Suprapubic skin (tissue), 3 donors: ENCODE results near the gene PPP1R12B.
A peak's percentile ranks its signal among the peaks of the same experiment; 100 is the strongest.

Source experiments
- EP300 ChIP-seq: sonication (generic); formaldehyde crosslinking; IDR thresholded peaks from one replicate; pipeline ENCODE4 v1.6.1; 2017; ENCODE audit warnings: antibody characterized with exemption
- TF ChIP-seq, protein P1 (sequence below), 2 donors: fragments of 200-600 bp in 1 of 2; fragments of 450-650 bp in 1 of 2; sonication (generic) in 1 of 2; IDR thresholded peaks; one replicate each; pipeline ENCODE4 v1.5.1; 2016 to 2019; ENCODE audit warnings: antibody characterized with exemption in 2 of 2, mild to moderate bottlenecking in 1 of 2, moderate library complexity in 1 of 2

DNA sequence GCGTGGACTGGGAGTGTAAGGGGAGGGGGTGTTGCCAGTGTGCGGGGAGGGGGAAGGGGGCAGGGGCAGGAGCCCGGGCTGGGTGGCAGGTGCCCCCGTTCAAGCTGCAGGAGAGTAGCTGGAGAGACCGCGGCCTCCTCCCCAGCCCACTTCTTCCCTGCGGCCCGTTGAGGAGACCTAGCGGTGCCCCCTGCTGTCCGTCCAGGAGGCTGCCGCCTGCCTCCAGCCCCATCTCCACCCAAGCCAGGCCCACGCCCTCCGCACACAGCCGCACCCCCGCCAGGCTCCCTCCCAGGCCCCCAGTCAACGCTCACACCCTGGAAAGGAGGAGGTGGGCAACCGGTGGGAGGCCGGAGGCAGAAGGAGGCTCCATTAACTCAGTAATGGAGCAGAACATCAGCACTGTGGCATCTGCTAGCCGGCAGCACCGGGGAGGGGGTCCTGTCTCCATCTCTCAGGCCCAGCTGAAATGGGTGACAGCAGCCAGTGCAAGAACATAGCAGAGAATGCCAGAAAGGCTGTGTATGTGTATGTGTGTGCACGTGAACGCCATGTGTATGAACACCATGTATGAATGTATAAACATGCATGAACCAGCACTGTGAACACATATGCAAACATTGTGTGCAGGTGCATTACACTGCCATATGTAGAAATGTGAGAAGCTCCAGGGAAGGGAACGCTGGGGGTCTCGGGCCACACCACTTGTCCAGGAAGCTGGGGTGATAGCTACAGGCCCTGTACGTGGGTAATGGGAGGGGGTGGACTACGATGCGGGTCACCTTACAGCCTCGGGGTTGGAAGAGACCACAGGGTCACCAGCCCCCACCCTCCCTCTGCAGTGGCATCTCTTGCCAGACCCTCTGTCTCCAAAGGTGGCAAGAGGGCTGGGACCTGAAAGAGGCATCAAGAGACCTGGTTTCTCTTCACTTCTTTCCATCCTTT, 277.2 kb downstream of the PPP1R12B start:
- TF ChIP-seq EP300 = no peak
- TF ChIP-seq, protein P1, sequence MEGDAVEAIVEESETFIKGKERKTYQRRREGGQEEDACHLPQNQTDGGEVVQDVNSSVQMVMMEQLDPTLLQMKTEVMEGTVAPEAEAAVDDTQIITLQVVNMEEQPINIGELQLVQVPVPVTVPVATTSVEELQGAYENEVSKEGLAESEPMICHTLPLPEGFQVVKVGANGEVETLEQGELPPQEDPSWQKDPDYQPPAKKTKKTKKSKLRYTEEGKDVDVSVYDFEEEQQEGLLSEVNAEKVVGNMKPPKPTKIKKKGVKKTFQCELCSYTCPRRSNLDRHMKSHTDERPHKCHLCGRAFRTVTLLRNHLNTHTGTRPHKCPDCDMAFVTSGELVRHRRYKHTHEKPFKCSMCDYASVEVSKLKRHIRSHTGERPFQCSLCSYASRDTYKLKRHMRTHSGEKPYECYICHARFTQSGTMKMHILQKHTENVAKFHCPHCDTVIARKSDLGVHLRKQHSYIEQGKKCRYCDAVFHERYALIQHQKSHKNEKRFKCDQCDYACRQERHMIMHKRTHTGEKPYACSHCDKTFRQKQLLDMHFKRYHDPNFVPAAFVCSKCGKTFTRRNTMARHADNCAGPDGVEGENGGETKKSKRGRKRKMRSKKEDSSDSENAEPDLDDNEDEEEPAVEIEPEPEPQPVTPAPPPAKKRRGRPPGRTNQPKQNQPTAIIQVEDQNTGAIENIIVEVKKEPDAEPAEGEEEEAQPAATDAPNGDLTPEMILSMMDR (IDR thresholded peaks at IDR 0.05) = peak; percentile 17 to 66
